ENCODE results near the gene TSPOAP1.

TSPOAP1 gene

DNA sequence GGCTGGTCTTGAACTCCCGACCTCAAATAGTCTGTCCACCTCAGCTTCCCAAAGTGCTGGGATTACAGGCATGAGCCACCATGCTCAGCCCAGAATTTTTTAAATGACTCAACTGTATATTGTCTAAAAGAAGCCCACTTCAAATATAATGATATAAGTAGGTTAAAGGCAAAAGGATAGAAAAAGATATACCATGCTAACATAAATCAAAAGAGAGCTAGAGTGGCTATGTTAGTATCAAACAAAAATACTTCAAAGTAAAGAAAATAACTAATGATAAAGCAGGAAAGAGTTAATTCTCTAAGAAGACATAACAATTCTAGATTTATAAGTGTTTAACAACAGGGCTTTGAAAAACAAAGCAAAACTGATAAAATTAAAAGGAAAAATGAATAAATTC lies 34.6 kb downstream of the TSPOAP1 start:
- no peak overlapping the region for H3K4me3 ChIP-seq (ENCODE audit: low read length)
- DNase-seq (ENCODE audit: low read depth) = no peak
- TF ChIP-seq CTCF (IDR thresholded peaks at IDR 0.05; ENCODE audit: insufficient read depth, low read depth, low read length, missing control alignments) = no peak

DNA sequence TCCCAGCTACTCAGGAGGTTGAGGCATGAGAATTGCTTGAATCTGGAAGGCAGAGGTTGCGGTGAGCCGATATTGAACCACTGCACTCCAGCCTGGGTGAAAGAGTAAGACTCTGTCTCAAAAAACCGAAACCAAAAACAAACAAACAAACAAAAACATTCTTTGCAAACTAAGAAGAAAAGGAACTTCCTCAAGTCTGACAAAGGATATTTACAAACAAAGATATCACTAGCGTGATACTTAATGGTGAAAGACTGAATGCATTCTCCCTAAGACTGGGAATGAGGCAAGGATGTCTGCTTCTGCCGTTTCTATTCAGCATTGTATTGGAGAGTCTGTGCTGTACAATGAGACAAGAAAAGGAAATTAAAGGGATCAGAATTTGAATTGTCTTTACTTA lies 37.3 kb downstream of the TSPOAP1 start:
- no peak for DNase-seq (ENCODE audit: low read depth)
- TF ChIP-seq CTCF (IDR thresholded peaks at IDR 0.05; ENCODE audit: insufficient read depth, low read depth, low read length, missing control alignments) = no peak
- H3K4me3 ChIP-seq (ENCODE audit: low read length) = no peak overlapping the region

DNA sequence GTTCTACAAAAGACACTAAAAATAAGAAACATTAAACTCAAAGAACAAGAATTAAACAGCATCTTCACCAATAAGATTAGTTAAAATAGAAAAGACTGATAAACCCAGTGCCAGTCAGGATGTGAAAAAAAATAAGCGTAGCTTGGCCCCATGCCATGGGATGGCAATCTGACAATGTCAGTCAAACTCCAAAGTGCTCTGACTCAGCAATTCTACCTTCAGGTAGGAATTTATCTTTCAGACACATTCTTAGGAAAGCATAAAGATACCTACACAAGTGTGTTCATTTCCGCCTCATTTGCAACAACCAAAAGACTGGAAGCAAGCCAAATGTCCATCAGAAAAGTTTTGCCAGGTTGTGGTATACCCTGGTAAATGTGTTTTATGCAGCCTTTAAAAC lies 38.7 kb downstream of the TSPOAP1 start:
- peak; percentile 52 for DNase-seq (ENCODE audit: low read depth)
- TF ChIP-seq CTCF (IDR thresholded peaks at IDR 0.05; ENCODE audit: insufficient read depth, low read depth, low read length, missing control alignments) = no peak
- H3K4me3 ChIP-seq (ENCODE audit: low read length) = no peak overlapping the region

DNA sequence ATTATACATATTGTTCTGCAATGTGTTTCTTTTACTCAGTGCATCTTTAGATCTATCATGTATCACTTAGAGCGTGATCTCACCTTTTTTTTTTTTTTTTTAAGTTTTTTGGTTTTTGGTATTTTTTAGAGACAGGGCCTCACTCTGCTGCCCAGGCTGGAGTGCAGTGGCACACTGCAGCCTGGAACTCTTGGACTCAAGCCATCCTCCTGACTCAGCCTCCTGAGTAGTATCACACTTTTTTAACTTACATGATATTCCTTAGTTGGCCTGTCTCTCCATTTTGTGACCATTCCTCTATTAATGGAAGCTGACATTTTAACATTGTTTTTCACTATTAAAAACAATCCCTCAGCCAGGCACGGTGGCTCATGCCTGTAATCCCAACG lies 43.2 kb downstream of the TSPOAP1 start:
- no peak overlapping the region for H3K4me3 ChIP-seq (ENCODE audit: low read length)
- TF ChIP-seq CTCF (IDR thresholded peaks at IDR 0.05; ENCODE audit: insufficient read depth, low read depth, low read length, missing control alignments) = no peak
- no peak for DNase-seq (ENCODE audit: low read depth)

DNA sequence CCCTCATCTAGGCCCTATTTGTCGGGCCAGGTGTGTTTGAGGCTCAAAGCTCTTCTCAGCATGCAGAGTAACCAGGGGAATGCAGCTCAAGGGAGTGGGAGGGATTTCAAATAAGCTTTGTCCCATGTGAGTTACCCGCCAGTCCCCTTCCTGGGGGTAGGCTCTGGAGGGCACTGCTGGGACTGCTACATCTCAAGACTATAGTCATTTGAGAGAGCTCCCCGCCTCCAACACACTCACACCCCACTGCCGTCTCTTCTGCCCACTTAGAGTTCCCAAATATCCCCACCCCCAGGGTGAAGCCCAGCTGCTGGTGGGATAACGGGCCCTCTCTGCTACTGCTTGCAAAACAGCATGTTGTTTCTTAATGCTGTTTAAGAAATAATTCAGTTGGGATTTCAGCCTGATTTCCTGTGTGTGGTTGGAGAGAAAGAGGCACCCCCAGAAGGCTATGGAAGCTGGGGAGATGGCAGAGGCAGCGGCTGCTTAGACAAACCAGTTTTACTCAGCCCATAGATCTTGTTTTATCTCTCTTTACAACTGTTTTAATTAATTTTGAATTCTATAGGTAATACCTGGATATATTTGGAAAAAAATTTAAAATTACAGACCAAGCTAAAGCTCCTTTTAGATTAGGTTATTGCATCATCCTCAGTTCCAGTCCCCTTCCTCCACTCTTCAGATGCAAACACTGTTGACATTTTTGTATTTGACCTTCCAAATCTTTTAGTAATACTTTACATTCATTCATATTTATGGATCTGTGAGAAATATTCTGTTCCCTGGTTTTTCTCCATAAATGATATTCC lies 43.8 kb downstream of the TSPOAP1 start:
- DNase-seq (ENCODE audit: low read depth) = no peak
- TF ChIP-seq CTCF (IDR thresholded peaks at IDR 0.05; ENCODE audit: insufficient read depth, low read depth, low read length, missing control alignments) = no peak
- H3K4me3 ChIP-seq (ENCODE audit: low read length) = no peak overlapping the region

- TF ChIP-seq CTCF (IDR thresholded peaks at IDR 0.05; ENCODE audit: insufficient read depth, low read depth, low read length, missing control alignments) = no peak
- H3K4me3 ChIP-seq (ENCODE audit: low read length) = no peak overlapping the region
- DNase-seq (ENCODE audit: low read depth) = no peak
These were observed 44.7 kb downstream of the TSPOAP1 start for GRCh38 chr17:58283674-58284612.

All from epithelial cell of esophagus (primary cell).